ENCODE measurements around the gene WDHD1.

DNA sequence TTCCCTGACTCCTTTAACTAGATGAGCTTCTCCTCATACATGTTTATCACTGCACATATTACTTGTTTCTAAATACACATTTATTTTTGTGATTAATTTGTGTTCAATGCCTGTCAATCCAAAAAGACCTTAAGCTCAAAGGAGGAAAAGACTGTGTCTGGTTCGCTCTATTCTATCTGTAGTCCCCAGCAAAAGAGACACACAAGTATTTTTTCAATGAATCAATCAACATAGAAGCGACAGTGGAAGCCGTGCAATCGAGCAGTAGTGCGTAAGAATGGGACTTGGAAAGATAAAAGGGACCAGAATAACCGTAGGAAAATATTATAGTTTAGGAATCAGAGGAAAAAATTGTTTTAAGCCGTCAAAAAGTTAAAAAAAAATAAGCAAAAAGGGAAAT lies 951 bp downstream of the WDHD1 start:
- TF ChIP-seq, protein P1, sequence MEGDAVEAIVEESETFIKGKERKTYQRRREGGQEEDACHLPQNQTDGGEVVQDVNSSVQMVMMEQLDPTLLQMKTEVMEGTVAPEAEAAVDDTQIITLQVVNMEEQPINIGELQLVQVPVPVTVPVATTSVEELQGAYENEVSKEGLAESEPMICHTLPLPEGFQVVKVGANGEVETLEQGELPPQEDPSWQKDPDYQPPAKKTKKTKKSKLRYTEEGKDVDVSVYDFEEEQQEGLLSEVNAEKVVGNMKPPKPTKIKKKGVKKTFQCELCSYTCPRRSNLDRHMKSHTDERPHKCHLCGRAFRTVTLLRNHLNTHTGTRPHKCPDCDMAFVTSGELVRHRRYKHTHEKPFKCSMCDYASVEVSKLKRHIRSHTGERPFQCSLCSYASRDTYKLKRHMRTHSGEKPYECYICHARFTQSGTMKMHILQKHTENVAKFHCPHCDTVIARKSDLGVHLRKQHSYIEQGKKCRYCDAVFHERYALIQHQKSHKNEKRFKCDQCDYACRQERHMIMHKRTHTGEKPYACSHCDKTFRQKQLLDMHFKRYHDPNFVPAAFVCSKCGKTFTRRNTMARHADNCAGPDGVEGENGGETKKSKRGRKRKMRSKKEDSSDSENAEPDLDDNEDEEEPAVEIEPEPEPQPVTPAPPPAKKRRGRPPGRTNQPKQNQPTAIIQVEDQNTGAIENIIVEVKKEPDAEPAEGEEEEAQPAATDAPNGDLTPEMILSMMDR (conservative IDR thresholded peaks at IDR 0.05; ENCODE audit: low read length) = no peak
- TF ChIP-seq EZH2phosphoT487 (IDR thresholded peaks at IDR 0.05; ENCODE audit: borderline replicate concordance, low read depth, low read length) = no peak
